HEK293 (cell line): Measurements from ENCODE around the gene HOXB4.

Experiments used
- HOXA7 ChIP-seq: sonication (generic); formaldehyde crosslinking; IDR thresholded peaks from 2 replicates; pipeline ENCODE4 v1.8.1; 2022; ENCODE audit warnings: missing genetic modification reagents, borderline replicate concordance
- PATZ1 ChIP-seq: fragments of 450-650 bp; formaldehyde crosslinking; IDR thresholded peaks from 2 replicates; pipeline ENCODE4 v1.5.1; 2016; ENCODE audit warnings: missing biosample characterization, missing genetic modification characterization
- SETDB1 ChIP-seq: IDR thresholded peaks from one replicate; pipeline ENCODE4 v1.6.1; 2017; ENCODE audit warnings: mild to moderate bottlenecking, low read length, moderate library complexity, mixed read lengths; ENCODE audit not compliant: insufficient read length
- SP3 ChIP-seq: fragments of 450-650 bp; formaldehyde crosslinking; IDR thresholded peaks from 2 replicates; pipeline ENCODE4 v1.5.1; 2016; ENCODE audit warnings: missing biosample characterization, missing genetic modification characterization
- TSHZ1 ChIP-seq: fragments of 450-650 bp; formaldehyde crosslinking; IDR thresholded peaks from 2 replicates; pipeline ENCODE4 v1.5.1; 2016; ENCODE audit warnings: missing biosample characterization, missing genetic modification characterization, borderline replicate concordance
- WT1 ChIP-seq: fragments of 450-650 bp; formaldehyde crosslinking; IDR thresholded peaks from 2 replicates; pipeline ENCODE4 v1.5.1; 2016; ENCODE audit warnings: missing biosample characterization, missing genetic modification characterization
- YY1 ChIP-seq: fragments of 450-650 bp; formaldehyde crosslinking; IDR thresholded peaks from 2 replicates; pipeline ENCODE4 v1.5.1; 2018; ENCODE audit warnings: missing biosample characterization, missing genetic modification characterization
- ZFP69B ChIP-seq: fragments of 450-650 bp; formaldehyde crosslinking; IDR thresholded peaks from 2 replicates; pipeline ENCODE4 v1.5.1; 2016; ENCODE audit warnings: missing biosample characterization, missing genetic modification characterization
- ZNF138 ChIP-seq: fragments of 450-650 bp; formaldehyde crosslinking; IDR thresholded peaks from 2 replicates; pipeline ENCODE4 v1.5.1; 2016; ENCODE audit warnings: missing biosample characterization, missing genetic modification characterization, borderline replicate concordance
- ZNF157 ChIP-seq: fragments of 450-650 bp; formaldehyde crosslinking; IDR thresholded peaks from 2 replicates; pipeline ENCODE4 v1.5.1; 2016; ENCODE audit warnings: missing biosample characterization, missing genetic modification characterization
- ZNF18 ChIP-seq: fragments of 450-650 bp; formaldehyde crosslinking; IDR thresholded peaks from 2 replicates; pipeline ENCODE4 v1.5.1; 2016; ENCODE audit warnings: missing biosample characterization, missing genetic modification characterization
- ZNF2 ChIP-seq: fragments of 450-650 bp; formaldehyde crosslinking; IDR thresholded peaks from 2 replicates; pipeline ENCODE4 v1.5.1; 2016; ENCODE audit warnings: missing biosample characterization, missing genetic modification characterization
- ZNF202 ChIP-seq: fragments of 450-650 bp; formaldehyde crosslinking; IDR thresholded peaks from 2 replicates; pipeline ENCODE4 v1.5.1; 2016; ENCODE audit warnings: missing biosample characterization, missing genetic modification characterization, borderline replicate concordance
- ZNF266 ChIP-seq: fragments of 450-650 bp; formaldehyde crosslinking; IDR thresholded peaks from 2 replicates; pipeline ENCODE4 v1.5.1; 2016; ENCODE audit warnings: missing biosample characterization, missing genetic modification characterization, low read depth
- ZNF324 ChIP-seq: fragments of 450-650 bp; formaldehyde crosslinking; IDR thresholded peaks from 2 replicates; pipeline ENCODE4 v1.5.1; 2016; ENCODE audit warnings: missing biosample characterization, missing genetic modification characterization
- ZNF394 ChIP-seq: fragments of 450-650 bp; formaldehyde crosslinking; IDR thresholded peaks from 2 replicates; pipeline ENCODE4 v1.5.1; 2016; ENCODE audit warnings: missing biosample characterization, missing genetic modification characterization, mild to moderate bottlenecking, moderate library complexity, borderline replicate concordance
- ZNF510 ChIP-seq: fragments of 450-650 bp; formaldehyde crosslinking; IDR thresholded peaks from 2 replicates; pipeline ENCODE4 v1.5.1; 2018; ENCODE audit warnings: mild to moderate bottlenecking, missing genetic modification characterization, missing biosample characterization; ENCODE audit not compliant: insufficient replicate concordance
- ZNF514 ChIP-seq: fragments of 450-650 bp; formaldehyde crosslinking; IDR thresholded peaks from 2 replicates; pipeline ENCODE4 v1.5.1; 2016; ENCODE audit warnings: missing biosample characterization, missing genetic modification characterization
- ZNF518A ChIP-seq: fragments of 450-650 bp; formaldehyde crosslinking; conservative IDR thresholded peaks from 2 replicates; pipeline ENCODE4 v1.5.1; 2016; ENCODE audit warnings: low read depth, missing biosample characterization, missing genetic modification characterization
- ZNF544 ChIP-seq: fragments of 450-650 bp; formaldehyde crosslinking; IDR thresholded peaks from 2 replicates; pipeline ENCODE4 v1.5.0; 2017; ENCODE audit warnings: missing biosample characterization, missing genetic modification characterization
- ZNF621 ChIP-seq: fragments of 450-650 bp; formaldehyde crosslinking; IDR thresholded peaks from 2 replicates; pipeline ENCODE4 v1.5.1; 2017; ENCODE audit warnings: missing biosample characterization, missing genetic modification characterization
- ZNF660 ChIP-seq: fragments of 450-650 bp; IDR thresholded peaks from 2 replicates; pipeline ENCODE4 v1.5.1; 2018; ENCODE audit warnings: missing biosample characterization, mild to moderate bottlenecking, missing genetic modification characterization
- ZNF707 ChIP-seq: fragments of 450-650 bp; formaldehyde crosslinking; IDR thresholded peaks from 2 replicates; pipeline ENCODE4 v1.5.1; 2016; ENCODE audit warnings: missing biosample characterization, missing genetic modification characterization
- ZNF791 ChIP-seq: fragments of 450-650 bp; formaldehyde crosslinking; IDR thresholded peaks from 2 replicates; pipeline ENCODE4 v1.5.1; 2016; ENCODE audit warnings: missing biosample characterization, missing genetic modification characterization
- ZSCAN16 ChIP-seq: fragments of 450-650 bp; formaldehyde crosslinking; IDR thresholded peaks from 2 replicates; pipeline ENCODE4 v1.5.1; 2016; ENCODE audit warnings: missing biosample characterization, missing genetic modification characterization
- ZSCAN5A ChIP-seq: fragments of 450-650 bp; formaldehyde crosslinking; IDR thresholded peaks from 2 replicates; pipeline ENCODE4 v1.5.1; 2016; ENCODE audit warnings: missing biosample characterization, missing genetic modification characterization

Gene HOXB4

GRCh38 chr17:48587276-48588073 lies 9.3 kb upstream of the HOXB4 start (continued):
- TF ChIP-seq ZNF394 (no peak; the same call in 1 of the 2 replicates), SP3 (no peak), ZNF514 (tag by site-specific recombination) (no peak), YY1 (tag by site-specific recombination) (no peak), PATZ1 (tag by site-specific recombination) (peak; percentile 70), ZNF18 (peak; percentile 87), WT1 (tag by site-specific recombination) (peak; percentile 51; the same call in 1 of the 2 replicates), ZNF544 (tag by site-specific recombination) (no peak), ZFP69B (tag by site-specific recombination) (peak; percentile 60; the same call in 1 of the 2 replicates), TSHZ1 (tag by site-specific recombination) (0 out of 2 replicates have a peak, but pooled peaks have one; percentile 45), ZNF707 (tag by site-specific recombination) (no peak), SETDB1 (no peak), ZNF791 (tag by site-specific recombination) (no peak), ZSCAN16 (no peak), ZNF621 (tag by site-specific recombination) (no peak), ZNF324 (tag by site-specific recombination) (no peak), ZNF157 (tag by site-specific recombination) (no peak), ZNF138 (no peak), ZNF266 (0 out of 2 replicates have a peak, but pooled peaks have one; percentile 17), ZNF510 (tag by site-specific recombination) (no peak), ZNF660 (no peak), ZNF2 (tag by site-specific recombination) (peak; percentile 37; the same call in 1 of the 2 replicates), ZSCAN5A (tag by site-specific recombination) (no peak), ZNF202 (no peak), ZNF518A (tag by site-specific recombination) (no peak), HOXA7 (CRISPR knock-in tag) (no peak)
